HG03457 (cell line): ENCODE measurements around the gene PLXNA4.

Source experiments
- ATAC-seq: cut with Tn5 transposase; IDR thresholded peaks from one replicate; pipeline ENCODE4 v1.9.1; 2021; ENCODE audit warnings: moderate number of reproducible peaks; ENCODE audit not compliant: unreplicated experiment

Gene PLXNA4

GRCh38 chr7:132134814-132135445 is 441.3 kb downstream of the PLXNA4 start:
- no peak for ATAC-seq

- no peak for ATAC-seq
Measured at GRCh38 chr7:132133501-132133900, 442.8 kb downstream of the PLXNA4 start.

GRCh38 chr7:132131196-132131595 is 445.1 kb downstream of the PLXNA4 start:
- no peak for ATAC-seq

GRCh38 chr7:132130497-132130896 is 445.8 kb downstream of the PLXNA4 start:
- no peak for ATAC-seq

GRCh38 chr7:132125872-132126595 is 450.2 kb downstream of the PLXNA4 start:
- ATAC-seq = no peak

- no peak for ATAC-seq
Measured at GRCh38 chr7:132125096-132125495, 451.2 kb downstream of the PLXNA4 start.

GRCh38 chr7:132124575-132124974 is 451.7 kb downstream of the PLXNA4 start:
- ATAC-seq = no peak

GRCh38 chr7:132123773-132124172 is 452.5 kb downstream of the PLXNA4 start:
- ATAC-seq = no peak

GRCh38 chr7:132122901-132123300 is 453.4 kb downstream of the PLXNA4 start:
- no peak for ATAC-seq

GRCh38 chr7:132121987-132122386 is 454.3 kb downstream of the PLXNA4 start:
- ATAC-seq = no peak

GRCh38 chr7:132118641-132119040 is 457.6 kb downstream of the PLXNA4 start:
- ATAC-seq = no peak

- ATAC-seq = no peak
Measured at GRCh38 chr7:132117636-132118035, 458.6 kb downstream of the PLXNA4 start.

GRCh38 chr7:132117181-132117580 is 459.1 kb downstream of the PLXNA4 start:
- ATAC-seq = no peak

- ATAC-seq = no peak
Measured at GRCh38 chr7:132116369-132116768, 459.9 kb downstream of the PLXNA4 start.

GRCh38 chr7:132115758-132116157 is 460.5 kb downstream of the PLXNA4 start:
- ATAC-seq = no peak

GRCh38 chr7:132115028-132115427 is 461.2 kb downstream of the PLXNA4 start:
- no peak for ATAC-seq

- no peak for ATAC-seq
Measured at GRCh38 chr7:132114411-132114810, 461.9 kb downstream of the PLXNA4 start.

GRCh38 chr7:132113536-132114371 is 462.5 kb downstream of the PLXNA4 start:
- no peak for ATAC-seq

- no peak for ATAC-seq
Measured at GRCh38 chr7:132112657-132113056, 463.6 kb downstream of the PLXNA4 start.

- ATAC-seq = no peak
Measured at GRCh38 chr7:132112106-132112505, 464.2 kb downstream of the PLXNA4 start.

- ATAC-seq = no peak
Measured at GRCh38 chr7:132110692-132111091, 465.6 kb downstream of the PLXNA4 start.

GRCh38 chr7:132109769-132110168 is 466.5 kb downstream of the PLXNA4 start:
- no peak for ATAC-seq
